Stimulated activated CD8-positive, alpha-beta memory T cell treated with anti-CD3 and anti-CD28 coated beads, Interleukin-12 subunit alpha, Interleukin-12 subunit beta, amount 100 ng/mL, for 1 hour (primary cell): ENCODE data around the gene STON1.
"Not testable (repeated sequence)": the region's sequence is repeated elsewhere in the genome, so short reads cannot be mapped to it uniquely, and the experiment has no call there.

ENCODE experiments used
- DNase-seq: peaks from one replicate; pipeline ENCODE4 v3.0.0-alpha.2; 2020; ENCODE audit warnings: low read depth

The STON1 gene

DNA sequence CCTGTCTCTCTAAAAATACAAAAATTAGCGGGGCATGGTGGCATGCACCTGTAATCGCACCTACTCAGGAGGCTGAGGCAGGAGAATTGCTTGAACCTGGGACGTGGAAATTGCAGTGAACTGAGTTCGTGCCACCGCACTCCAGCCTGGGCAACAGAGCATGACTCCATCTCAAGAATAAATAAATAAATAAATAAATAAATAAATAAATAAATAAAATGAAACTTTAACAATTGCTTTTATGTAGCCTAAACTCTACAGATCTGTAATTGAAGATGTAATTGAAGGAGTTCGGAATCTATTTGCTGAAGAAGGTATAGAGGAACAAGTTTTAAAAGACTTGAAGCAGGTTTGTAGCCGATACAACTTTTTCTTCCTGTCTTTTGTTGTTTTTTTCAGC, 90.7 kb downstream of the STON1 start:
- DNase-seq: no peak

DNA sequence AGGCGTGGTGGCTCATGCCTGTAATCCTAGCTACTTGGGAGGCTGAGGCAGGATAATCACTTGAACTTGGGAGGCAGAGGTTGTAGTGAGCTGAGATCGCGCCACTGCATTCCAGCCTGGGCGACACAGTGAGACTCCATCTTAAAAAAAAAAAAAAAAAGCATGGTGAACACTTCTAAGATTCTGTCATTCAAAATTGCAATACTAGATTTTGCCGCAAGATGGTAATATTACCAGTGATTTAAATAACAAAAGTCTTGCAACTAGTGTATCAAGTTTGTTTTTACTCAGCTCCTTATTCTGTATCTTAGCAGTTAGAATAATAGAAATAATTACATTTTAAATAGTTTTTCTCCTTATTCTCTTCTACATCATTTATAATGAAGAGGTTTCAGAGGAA, 92.7 kb downstream of the STON1 start:
- DNase-seq: not testable (repeated sequence)

DNA sequence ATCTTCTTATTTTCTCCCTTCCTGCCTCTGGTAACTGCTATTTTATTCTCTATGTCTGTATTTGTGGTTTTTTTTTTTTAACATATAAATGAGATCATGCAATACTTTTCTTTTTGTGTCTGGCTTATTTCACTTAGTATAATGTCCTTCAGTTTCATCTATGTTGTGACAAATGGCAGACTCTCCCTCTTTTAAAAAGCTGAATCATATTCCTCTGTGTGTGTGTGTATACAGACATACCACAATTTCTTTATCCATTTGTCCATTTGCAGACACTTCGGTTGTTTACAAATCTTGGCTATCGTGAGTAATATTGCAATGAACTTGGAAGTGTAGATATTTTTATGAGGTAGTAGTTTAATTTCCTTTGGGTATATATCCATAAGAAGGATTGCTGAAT, 94.7 kb downstream of the STON1 start:
- DNase-seq: no peak

DNA sequence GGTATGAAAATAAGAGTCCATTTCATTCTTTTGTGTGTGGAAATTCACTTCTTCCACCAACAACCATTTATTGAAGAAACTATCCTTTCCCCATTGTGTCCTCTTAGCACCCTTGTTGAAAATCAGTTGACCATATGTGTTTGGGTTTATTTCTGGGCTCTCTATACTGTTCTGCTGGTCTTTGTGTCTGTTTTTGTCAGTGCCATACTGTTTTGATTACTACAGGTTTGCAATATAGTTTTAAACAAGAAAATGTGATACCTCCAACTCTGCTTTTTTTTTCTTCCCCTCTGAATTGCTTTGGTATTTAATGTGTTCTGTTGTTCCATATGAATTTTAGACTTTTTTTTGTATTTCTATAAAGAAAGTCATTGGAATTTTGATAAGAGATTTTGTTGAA, 96.1 kb downstream of the STON1 start:
- DNase-seq: no peak

DNA sequence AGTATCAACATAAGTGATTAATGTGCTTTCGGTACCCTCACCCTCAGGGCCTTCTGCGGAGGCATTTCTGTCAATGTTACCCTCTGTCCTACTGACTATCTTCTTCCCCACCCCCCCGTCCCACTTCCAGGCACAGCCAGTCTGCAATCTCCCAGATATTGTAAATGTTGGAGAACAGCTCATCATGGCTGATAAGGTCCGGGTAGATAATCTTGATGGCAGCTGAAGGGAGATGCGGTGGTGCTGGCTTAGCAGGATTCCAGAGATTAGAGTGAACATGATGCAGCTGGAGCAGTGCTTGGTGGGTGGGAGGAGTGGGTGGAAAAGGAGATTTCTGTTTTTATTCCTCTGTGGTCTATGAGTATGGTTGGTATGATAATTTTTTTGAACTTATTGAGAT, 103.2 kb downstream of the STON1 start:
- DNase-seq: no peak

DNA sequence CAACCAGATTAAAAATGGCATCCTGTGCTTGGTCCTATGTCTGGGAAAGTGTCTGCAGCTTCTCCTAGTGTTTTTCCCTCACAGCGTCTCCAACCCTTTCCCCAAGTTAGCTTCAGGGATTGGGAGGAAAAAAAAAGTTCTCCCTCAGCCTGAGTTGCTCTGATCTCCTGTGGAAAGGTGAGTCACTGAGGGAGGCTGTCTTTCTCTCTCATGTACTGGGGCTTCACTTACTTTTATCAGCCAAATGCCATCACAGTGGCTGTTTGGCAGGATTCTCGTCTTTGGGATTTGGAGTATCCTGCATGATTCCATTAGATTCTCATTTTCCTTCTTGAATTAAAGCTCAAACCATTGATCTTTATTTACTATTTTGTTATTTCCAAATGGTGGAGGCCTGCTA, 105.8 kb downstream of the STON1 start:
- no peak for DNase-seq

DNA sequence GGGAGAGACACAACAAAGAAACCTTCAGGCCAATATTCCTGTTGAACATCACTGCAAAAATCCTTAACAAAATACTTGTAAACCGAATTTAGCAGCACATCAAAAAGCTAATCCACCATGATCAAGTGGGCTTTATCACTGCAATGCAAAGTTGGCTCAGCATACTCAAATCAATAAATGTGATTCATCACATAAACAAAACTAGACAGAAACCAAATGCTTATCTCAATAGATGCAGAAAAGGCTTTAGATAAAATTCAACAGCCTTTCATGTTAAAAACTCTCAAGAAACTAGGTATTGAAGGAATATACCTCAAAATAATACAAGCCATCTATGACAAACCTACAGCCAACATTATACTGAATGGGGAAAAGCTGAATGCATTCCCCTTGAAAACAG, 108.3 kb downstream of the STON1 start:
- no peak for DNase-seq
